NCI-H2227 treated with DMSO at 0.1 percent for 48 hours (cell line): ENCODE data around the gene ACTR10.

ENCODE experiments used
- DNase-seq: peaks from one replicate; lab custom pipeline; 2025; lab: John Stamatoyannopoulos, UW

ACTR10 gene

DNA sequence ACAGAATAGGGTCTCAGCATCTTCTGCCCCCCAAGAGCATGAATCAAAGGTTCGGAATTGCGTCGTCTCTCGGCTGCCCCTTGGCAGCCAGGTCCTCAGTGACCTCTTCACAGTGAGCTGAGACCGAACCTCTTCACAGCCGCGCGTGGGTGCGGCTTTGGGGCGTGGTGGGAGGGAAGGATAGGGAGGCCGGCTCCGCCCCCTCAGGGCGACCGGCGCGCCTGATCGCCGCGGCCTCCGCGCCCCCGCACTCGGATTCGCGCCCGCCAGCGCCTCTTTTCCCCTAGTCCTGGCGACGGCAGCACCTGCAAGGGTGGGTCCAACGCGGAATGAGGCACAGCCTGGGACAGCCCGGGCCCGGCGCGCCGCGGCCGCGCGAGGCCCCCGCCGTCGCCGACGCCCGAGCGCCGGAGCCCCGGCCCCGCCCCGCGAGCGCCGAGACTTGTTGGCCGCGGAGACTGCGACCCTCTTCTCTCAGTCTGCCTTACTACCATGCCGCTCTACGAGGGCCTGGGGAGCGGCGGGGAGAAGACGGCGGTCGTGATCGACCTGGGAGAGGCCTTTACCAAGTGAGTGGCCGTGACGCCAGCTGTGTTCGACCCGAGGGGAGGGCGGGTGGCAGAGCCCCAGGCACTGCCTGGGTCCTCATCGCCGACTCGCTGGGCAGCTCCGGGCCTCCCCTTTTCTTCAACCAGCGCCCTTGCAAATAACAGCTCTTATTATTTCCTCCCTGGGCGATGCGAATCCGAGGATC is at the start of gene ACTR10:
Gene ACTR10 (plus strand): TSS at position 424 of the 754 bp plus-strand sequence. CDS start 69 bp downstream, at position 493.
- DNase-seq, result peak; percentile 75

DNA sequence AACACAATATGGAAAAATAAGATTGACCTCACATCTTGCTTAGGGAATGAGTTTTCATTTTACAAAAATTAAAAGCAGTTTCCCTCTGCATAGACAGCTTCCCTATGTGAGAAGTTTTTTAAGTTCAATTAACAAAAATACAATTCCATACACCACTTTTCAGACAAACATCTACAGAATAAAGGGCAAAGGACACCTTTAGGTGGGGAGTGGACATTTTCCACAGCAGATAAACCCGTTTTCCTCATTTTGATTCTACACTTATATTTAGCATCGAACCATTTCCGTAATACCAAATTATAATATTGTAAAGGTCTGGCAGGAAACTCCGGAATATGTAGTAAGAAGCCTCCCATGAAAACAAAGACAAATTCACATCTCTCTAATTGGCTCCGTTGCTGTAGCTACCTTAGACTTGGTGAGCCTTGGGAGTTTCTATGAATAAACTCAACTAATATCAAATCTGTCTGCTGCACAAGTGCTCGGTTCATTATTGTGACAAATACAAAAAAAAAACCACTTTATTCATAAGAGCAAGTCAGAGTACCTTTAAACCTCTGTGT is 49.6 kb upstream of the ACTR10 start:
- no peak for DNase-seq

DNA sequence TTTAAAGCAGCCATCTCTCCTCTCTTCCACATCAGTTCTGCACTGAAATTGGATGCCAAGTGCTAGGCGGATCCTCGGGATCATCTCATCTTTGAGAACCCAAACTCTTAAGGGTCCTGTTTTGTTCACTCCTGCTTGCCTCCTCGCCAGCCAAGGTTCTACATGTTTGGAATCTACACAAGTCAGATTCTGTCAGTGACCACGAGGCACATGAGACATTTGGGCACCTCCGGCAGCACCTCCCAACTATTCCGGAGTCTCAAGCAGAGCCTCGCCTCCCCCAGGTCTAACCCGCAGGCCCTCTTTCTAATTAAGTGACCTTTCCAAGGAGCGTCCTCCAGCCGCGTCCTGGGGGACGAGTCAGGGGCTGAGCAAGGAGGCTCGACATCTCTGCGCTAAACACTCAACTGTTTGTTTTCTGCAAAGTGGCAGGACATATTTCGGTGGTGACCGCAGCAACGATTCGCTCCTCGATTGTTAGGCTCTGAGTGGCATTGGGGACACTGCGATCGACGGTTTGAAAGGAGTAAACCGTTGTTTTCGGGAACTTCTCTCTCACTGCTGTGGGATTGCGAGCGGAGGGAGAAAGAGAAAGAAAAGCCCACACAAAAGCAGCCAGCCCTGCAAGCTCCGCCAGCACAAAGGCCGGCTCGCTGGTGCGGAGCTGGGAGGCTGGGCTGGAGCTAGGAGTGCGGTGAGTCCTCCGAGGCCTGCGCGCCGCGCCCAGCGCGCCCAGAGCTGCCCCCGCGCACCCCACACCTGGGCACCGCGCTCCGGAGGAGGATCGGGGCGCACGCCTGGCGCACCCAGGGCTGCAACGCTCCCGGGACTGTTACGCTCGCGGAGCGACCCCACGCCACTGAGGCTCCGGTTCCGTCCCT is 48.6 kb upstream of the ACTR10 start:
- DNase-seq, result peak; percentile 23

DNA sequence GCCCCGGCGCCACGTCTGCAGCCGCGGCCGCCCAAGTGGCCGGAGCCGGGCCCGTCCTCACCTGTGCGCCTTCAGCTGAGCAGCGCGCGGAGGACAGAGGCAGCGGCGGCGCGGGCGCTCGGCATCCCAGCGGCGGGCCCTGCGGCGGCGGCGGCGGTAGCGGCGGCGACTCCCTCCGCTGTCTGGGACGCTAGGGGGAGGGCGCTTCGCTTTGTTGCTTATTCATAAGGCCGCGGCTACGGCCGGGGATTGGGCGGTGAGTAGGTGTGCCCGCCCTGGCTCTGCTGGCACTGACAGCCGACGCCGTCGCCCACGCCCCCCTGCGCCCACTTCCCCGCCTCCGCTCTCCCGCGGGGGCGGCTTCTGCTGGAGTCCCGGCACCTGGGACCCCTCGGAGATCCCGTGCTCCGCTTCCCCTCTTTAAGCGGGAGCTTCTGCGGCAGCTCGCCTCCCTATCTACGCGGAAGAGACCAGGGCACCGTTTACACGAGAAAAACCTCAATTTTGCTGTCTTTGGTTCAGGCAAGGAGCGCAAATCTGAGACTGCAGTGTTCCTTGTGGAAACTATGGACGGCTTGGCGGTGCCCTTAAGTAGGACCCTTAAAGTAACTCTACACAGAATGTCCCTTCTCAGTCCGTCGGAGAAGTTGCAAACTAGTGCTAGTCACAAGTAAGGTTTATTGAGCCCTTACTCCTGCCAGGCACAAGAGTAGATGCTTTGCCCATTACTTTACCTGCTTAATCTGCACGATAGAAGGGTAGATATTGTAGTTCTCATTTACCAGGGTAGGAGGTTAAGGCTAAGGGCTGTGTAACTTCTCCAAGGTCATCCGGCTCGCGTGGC is 47.7 kb upstream of the ACTR10 start, which contains the start of gene ARMH4:
Gene ARMH4 (minus strand): TSS at position 200 of the 844 bp plus-strand sequence. CDS start 12,855 bp downstream, outside the sequence.
- peak; percentile 83 for DNase-seq

DNA sequence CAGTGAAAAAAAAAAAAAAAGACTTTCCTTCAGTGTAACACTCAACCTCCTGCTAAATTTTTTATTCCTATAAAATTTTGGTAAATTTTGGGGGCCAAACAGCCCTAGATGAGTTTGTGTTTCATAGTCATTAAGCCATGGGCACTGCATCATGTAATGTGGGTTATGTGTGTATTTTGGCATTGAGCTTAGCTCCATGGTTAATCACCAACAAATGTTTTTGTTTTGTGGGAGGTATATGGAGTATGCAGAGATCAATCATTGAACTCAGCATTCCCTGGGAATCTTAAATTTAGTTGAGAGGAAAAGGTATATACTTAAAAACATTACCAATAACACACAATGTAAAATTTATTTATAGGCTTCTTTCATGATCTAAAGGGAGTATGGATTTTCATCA is 39.4 kb upstream of the ACTR10 start:
- DNase-seq, result no peak

DNA sequence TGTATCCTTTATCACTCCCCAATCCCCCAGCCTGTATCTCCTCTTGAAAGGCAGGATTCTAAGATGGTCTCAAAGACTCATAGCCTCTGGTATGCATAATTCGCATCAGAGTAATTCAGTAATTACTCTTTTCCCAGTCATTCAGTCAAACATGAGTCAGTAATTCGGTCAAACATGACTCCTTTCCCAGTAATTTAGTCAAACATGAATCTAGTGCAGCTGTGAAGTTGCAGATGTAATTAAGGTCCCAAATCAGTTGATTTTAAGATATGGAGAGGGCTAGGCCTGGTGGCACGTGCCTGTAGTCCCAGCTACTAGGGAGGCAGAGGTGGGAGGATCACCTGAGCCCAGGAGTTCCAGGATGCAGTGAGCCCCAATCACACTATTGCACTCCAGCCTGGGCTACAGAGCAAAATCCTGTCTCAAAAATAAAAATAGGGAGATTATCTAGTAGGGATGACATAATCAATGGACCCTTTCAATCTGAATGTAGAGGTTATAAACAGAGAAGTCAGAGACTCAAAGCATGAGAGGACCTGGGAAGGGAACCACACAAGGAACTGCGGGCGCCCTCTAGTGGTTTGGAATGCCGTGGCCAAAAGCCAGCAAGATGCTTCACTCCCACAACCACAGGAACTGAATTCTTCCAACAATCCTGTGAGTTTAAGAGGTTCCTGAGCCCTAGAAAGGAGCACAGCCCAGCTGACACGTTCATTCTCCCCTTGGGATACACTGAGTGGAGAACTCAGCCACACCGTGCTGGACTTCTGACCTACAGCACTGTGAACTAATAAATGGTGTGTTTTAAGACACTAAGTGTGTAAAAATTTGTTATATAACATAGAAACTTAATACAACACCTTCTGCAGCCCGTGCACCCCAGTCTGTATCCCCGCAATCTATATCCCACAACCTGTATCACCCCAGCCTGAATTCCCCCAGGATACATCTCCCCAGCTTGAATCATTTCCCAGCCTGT is 33.7 kb upstream of the ACTR10 start:
- DNase-seq, result peak; percentile 61

DNA sequence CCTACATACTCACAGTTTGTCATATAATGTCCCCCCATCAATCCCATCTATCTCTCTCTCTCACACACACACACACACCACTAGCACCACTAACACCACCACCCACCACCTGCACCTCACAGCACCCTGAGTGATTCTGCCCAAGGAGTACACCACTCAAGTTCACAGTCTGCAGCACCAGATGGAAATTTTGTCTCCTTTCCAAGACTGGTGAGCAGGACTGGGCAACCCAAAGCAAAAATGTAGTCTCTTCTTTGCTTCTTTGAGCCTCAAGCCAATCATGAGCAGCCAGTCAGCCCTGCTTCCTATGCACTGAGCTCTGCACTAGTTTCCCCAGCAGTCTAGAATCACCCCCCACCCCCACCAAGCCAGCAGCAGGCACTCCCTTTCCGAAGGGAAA is 32.9 kb upstream of the ACTR10 start:
- DNase-seq, result no peak

DNA sequence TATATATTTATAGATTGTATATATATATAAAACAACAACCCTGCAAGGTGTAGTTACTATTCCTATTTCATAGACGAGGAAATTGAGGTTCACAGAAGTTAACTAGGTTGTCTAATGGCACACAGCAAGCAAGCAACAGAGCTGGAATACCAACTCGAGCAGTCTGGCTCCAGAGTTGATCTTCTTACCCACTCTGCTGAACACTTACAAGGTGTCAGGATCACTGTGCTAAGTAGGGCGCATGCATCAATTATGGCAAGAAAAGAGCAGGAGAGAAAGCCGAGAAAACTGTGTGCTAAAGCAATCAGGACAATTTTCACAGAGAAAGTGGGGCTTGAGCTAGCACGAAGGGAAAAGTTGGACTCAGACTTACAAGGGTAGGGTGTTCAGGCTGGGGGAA is 32.1 kb upstream of the ACTR10 start:
- no peak for DNase-seq

DNA sequence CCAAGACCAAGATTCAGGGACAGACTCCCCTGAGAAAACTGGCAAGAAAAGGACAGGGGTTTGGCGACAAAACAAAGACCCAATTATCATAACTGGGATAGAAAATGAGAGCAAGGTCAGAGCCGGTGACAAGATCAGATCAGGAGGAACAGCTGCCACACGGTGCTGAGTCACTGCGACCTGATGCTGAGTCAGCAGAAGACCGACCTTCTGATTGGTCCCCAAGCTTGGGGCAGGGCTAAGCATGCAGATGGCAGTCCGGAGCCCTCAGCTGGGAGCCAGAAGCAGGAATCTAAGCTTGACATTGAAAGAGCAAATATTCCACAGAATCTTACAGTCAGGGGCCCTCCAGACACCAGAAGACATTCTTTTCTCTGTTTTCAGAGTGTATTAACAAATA is 28.9 kb upstream of the ACTR10 start:
- DNase-seq, result peak; percentile 72

DNA sequence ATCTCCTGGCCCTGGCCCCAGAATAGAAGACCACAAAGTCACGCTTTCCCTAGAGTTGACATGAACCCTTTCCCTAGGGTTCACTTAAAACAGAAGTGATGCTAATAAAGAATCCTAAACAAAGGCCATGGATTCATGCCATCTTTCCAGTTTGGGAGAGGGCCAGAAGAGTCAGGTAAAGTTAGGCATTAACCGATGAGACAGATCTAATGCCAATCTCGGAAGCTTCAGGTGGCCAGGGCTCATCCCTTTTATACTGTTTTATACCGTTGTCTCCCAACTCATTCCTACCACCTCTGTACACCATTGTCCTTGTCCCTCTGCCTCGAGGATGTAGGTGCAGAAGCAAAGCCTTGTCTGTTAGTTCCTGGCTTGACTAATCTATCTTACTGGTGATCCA is 22.8 kb upstream of the ACTR10 start:
- DNase-seq, result no peak

DNA sequence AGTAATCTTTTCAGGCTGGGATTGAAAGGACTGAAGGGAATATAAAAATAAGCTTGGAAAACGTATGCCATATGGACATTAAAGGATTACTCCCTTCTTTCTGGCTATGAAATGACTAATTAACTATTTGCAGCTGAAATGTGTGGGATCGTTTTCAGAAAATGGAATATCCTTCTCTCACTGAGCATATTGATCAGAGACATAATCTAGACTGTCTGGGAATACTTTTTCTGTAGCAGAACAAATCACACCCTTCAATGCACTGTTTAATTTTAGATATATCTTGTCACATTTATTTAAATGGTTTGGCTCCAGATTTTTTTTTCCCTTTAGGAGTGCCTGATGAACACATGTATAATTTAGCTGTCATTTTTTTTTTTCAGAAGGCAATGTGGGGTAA is 10.8 kb upstream of the ACTR10 start:
- DNase-seq, result no peak

DNA sequence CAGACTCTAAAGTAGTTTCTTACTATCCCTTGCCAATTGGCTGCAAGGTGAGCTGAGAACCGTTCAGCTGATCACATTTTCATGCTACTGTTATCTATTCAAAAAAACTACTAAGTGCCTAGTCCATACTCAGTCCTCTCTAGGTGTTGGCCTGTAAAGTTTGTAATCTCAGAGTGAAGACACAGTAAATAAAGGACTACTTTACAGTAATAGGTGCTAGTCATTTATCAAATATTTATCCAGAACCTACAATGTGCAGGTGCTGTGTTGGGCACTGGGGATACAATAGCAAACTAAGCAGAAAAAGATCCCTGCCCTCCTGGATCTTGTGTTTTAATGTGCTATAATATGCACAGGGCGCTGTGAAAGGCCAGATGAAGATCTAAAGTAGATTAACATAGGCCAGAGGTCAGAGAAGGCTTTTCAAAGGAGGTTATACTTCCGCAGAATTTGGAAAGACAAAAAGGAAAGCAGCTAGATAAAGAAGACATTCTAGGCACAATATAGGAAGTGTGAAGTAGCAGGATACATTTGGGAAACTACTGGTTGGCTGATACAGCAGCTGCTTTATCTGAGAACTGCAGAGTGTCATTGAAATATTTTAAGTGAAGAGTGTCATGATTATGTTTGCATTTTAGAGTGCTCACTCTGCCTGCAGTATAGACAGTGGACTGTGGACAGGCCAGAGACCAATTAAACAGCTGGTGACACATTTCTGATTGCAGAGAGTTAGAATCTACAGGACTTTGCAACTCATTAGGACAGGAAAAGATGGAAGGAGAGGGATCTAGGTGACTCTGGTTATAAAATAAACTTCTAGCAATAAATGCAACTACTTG is 8.0 kb upstream of the ACTR10 start:
- no peak for DNase-seq

DNA sequence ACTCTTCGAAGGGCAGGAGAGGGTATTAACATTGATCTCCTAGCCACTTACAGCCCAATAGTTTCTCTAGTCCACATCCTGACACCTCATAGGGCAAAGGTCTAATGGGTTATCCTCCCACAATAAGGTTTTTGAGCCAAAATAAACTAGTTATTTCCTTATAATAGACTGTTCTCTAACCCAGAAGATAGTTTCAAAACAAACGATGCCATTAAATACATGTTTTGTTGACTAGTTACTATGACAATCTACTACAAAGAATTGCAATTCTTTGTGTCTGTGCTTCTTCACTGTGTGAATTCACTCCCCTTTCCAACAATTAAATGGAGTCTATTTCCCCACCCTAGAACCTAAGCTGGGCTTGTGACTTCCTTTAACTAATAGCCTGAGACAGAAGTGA is 6.4 kb upstream of the ACTR10 start:
- DNase-seq, result no peak

DNA sequence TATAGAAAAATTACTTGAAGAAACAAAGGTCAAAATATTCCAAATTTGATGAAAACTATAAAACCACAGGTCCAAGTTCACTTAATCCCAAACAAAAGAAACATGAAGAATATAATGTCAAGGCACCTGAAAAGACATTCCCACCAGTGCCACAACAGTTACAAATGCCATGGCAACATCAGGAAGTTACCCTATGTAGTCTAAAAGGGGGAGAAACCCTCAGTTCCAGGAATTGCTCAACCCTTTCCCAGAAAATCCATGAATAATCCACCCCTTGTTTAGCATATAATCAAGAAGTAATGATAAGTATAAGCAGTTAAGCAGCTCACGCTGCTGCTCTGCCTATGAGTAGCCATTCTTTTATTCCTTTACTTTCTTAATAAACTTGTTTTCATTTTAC is 3.8 kb upstream of the ACTR10 start:
- no peak for DNase-seq

DNA sequence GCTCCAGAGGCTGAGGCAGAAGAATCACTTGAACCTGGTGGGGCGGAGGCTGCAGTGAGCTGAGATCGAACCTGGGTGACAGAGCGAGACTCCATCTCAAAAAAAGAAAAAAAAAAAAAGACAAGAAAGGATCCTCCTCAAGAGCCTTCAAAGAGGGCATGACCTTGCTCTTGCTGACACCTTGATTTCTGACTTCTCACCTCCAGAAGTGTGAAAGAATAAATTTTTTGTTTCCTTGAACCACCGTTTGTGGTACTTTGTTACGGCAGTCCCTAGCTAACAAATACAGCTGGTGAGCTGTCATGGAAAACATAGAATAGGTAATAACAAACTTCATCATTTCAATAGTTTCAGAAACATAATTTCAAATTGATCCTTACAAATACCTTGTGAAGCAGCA is 1.9 kb upstream of the ACTR10 start:
- DNase-seq, result no peak

DNA sequence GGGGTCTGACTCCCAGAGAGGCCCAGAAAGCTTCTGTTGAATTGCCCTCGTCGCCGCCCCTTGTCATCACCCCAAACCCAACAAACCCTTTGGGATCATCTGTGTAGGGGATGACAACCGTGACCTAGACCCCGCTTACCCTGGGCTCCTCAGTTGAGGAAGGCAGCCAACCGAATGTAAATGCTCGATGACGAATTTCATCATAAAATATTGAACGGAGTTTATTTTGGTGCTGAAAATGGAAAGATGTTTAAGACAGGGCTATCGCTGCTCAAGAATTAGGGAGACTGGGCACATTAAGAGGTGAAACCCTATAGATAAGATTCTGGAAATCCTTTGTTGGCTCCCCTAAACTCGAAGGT is 512 bp downstream of the ACTR10 start:
- no peak for DNase-seq

DNA sequence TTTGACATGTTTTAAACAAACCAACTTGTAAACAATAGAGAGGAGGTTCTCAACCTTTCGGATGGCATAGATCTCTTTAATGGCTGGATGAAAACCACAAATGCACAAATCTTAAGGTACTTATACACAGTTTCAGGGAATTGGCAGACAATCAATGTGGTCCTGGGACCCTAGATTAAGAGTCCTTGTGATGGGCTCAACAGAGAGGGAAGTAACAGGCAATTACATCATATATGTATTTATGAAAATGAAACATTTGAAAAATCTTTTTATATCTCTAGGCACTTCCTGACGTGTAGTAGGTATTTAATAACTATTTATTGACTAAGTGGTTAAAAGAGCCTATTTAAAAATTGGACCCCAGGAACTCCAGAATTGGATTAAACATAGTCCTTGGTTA is 897 bp downstream of the ACTR10 start:
- DNase-seq, result no peak

DNA sequence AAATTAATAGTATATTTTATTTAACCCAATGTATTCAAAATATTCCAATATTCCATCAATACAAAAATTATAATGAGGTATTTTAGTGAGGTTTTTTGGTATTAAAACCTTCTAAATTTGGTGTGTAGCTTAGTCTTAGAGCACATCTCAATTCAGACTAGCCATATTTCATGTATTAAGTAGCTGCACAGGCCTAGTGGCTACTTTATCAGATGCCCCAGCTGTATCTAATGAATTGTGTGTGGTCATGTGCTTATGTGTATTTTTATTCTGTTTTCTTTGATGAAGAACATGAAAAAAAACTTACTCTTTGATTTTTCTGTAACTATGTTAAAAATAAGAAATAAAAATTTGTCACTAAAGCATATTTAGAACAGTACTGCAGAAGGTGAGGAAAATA is 13.2 kb downstream of the ACTR10 start:
- no peak for DNase-seq

DNA sequence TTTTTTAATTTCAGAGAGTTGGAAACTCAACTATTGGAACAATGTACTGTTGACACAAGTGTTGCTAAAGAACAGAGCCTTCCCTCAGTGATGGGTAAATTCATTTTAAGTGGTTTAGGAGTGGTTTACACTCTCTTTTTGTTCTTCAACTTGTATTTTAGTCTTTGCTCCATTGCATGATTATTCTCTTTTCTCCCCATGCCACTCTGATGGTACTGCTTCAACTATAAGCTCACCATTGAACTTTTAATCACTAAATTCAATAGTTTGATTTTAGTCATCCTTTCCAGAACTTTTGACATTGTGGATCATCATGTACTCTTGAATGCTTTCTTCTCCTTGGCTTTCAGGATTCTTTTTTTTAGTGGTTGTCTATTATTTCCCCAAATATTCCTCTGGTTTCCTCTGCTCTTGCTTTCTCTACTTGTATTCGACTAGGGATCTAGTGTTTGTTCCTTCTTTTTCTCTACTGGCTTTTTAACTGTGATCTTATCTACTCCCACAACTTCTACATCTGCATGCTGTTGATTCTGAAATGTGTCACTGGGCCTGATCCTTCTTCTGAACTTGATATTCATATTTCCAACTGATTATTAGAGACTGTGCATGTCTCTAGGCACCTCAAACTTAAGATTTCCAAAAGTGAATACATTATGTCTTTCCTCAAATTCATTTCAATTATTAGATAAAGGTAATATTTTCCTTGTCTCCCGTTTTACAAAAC is 15.4 kb downstream of the ACTR10 start:
- DNase-seq, result no peak
